ENCODE measurements around the gene TMEM184C. TPM values are rescaled to one million over a fixed set of nuclear protein-coding genes. Genes with fewer than 3 reads are reported as not detected.

The TMEM184C gene
- total RNA-seq, 1 donor from 2014 or later, result 34.7 TPM

GRCh38 chr4:147645099-147645498, 27.9 kb downstream of the TMEM184C start:
- no peaks in the 10 kb centered on the region for H3K27me3 Mint-ChIP-seq (ENCODE audit: low read depth)
- peaks cover 1% of the 10 kb centered on the region for H3K4me1 Mint-ChIP-seq
- DNase-seq (ENCODE audit: low spot score in 2 of 2, unreplicated experiment in 2 of 2), result no peak
- no peak for TF ChIP-seq CTCF (IDR thresholded peaks at IDR 0.05; ENCODE audit: unreplicated experiment)
- H3K27ac Mint-ChIP-seq, result no peak overlapping the region
- no peak overlapping the region for H3K4me3 Mint-ChIP-seq
- H3K36me3 Mint-ChIP-seq, result peaks cover 49% of the 10 kb centered on the region
- no peaks in the 10 kb centered on the region for H3K9me3 Mint-ChIP-seq

- TF ChIP-seq CTCF (IDR thresholded peaks at IDR 0.05; ENCODE audit: unreplicated experiment), result no peak
- H3K27me3 Mint-ChIP-seq (ENCODE audit: low read depth), result no peaks in the 10 kb centered on the region
- peaks cover 1% of the 10 kb centered on the region for H3K4me1 Mint-ChIP-seq
- no peak for DNase-seq (ENCODE audit: low spot score in 2 of 2, unreplicated experiment in 2 of 2)
- H3K4me3 Mint-ChIP-seq, result no peak overlapping the region
- H3K9me3 Mint-ChIP-seq, result no peaks in the 10 kb centered on the region
- H3K27ac Mint-ChIP-seq, result no peak overlapping the region
- peaks cover 32% of the 10 kb centered on the region for H3K36me3 Mint-ChIP-seq
These were observed 31.5 kb downstream of the TMEM184C start for GRCh38 chr4:147648656-147649055.

- no peak for TF ChIP-seq CTCF (IDR thresholded peaks at IDR 0.05; ENCODE audit: unreplicated experiment)
- DNase-seq (ENCODE audit: low spot score in 2 of 2, unreplicated experiment in 2 of 2), result no peak
- Mint-ChIP-seq H3K4me3 (no peak overlapping the region), H3K27ac (no peak overlapping the region), H3K9me3 (no peaks in the 10 kb centered on the region), H3K36me3 (peaks cover 46% of the 10 kb centered on the region), H3K27me3 (ENCODE audit: low read depth) (no peaks in the 10 kb centered on the region), H3K4me1 (no peaks in the 10 kb centered on the region)
These were observed 34.4 kb downstream of the TMEM184C start for GRCh38 chr4:147651563-147651962.

- TF ChIP-seq CTCF (IDR thresholded peaks at IDR 0.05; ENCODE audit: unreplicated experiment), result no peak
- H3K27ac Mint-ChIP-seq, result no peak overlapping the region
- no peaks in the 10 kb centered on the region for H3K4me1 Mint-ChIP-seq
- H3K36me3 Mint-ChIP-seq, result peaks cover 37% of the 10 kb centered on the region
- no peak for DNase-seq (ENCODE audit: low spot score in 2 of 2, unreplicated experiment in 2 of 2)
- no peaks in the 10 kb centered on the region for H3K27me3 Mint-ChIP-seq (ENCODE audit: low read depth)
- H3K4me3 Mint-ChIP-seq, result no peak overlapping the region
- H3K9me3 Mint-ChIP-seq, result no peaks in the 10 kb centered on the region
These were observed 38.4 kb downstream of the TMEM184C start for GRCh38 chr4:147655639-147656038.

- no peak overlapping the region for H3K27ac Mint-ChIP-seq
- H3K27me3 Mint-ChIP-seq (ENCODE audit: low read depth), result no peaks in the 10 kb centered on the region
- H3K4me1 Mint-ChIP-seq, result no peaks in the 10 kb centered on the region
- DNase-seq (ENCODE audit: low spot score in 2 of 2, unreplicated experiment in 2 of 2), result no peak
- H3K9me3 Mint-ChIP-seq, result no peaks in the 10 kb centered on the region
- H3K4me3 Mint-ChIP-seq, result no peak overlapping the region
- TF ChIP-seq CTCF (IDR thresholded peaks at IDR 0.05; ENCODE audit: unreplicated experiment), result no peak
- H3K36me3 Mint-ChIP-seq, result peaks cover 38% of the 10 kb centered on the region
These were observed 41.3 kb downstream of the TMEM184C start for GRCh38 chr4:147658501-147658900.

GRCh38 chr4:147674073-147674472, 56.9 kb downstream of the TMEM184C start:
- H3K27ac Mint-ChIP-seq, result no peak overlapping the region
- no peaks in the 10 kb centered on the region for H3K27me3 Mint-ChIP-seq (ENCODE audit: low read depth)
- peaks cover 26% of the 10 kb centered on the region for H3K36me3 Mint-ChIP-seq
- H3K4me1 Mint-ChIP-seq, result no peaks in the 10 kb centered on the region
- H3K4me3 Mint-ChIP-seq, result no peak overlapping the region
- DNase-seq (ENCODE audit: low spot score in 2 of 2, unreplicated experiment in 2 of 2), result no peak
- no peaks in the 10 kb centered on the region for H3K9me3 Mint-ChIP-seq
- no peak for TF ChIP-seq CTCF (IDR thresholded peaks at IDR 0.05; ENCODE audit: unreplicated experiment)
